Neural cell (in vitro differentiated cells): ENCODE measurements around the gene GRM4. TPM values are rescaled to one million over a fixed set of nuclear protein-coding genes. Genes with fewer than 3 reads are reported as not detected.
A peak's percentile ranks its signal among the peaks of the same experiment; 100 is the strongest.

Source experiments
- H2AFZ ChIP-seq: fragments of 200-600, 300-800 bp; sonication (generic), shearing (Covaris generic); 2 replicates; pipeline ENCODE4 v1.6.0; 2014; ENCODE audit warnings: low read depth, mild to moderate bottlenecking, antibody characterized with exemption, low read length, moderate library complexity
- H3F3A ChIP-seq: fragments of 200-600 bp; shearing (Covaris generic); 2 replicates; pipeline ENCODE4 v1.6.1; 2016; ENCODE audit warnings: mild to moderate bottlenecking, moderate library complexity, mixed read lengths, antibody characterized with exemption, low read length; ENCODE audit not compliant: insufficient read depth, poor library complexity, severe bottlenecking
- H3K27ac ChIP-seq: fragments of 200-600, 300-800 bp; sonication (generic), shearing (Covaris generic); 2 replicates; pipeline ENCODE4 v1.5.1; 2014; ENCODE audit warnings: mild to moderate bottlenecking, low read length, moderate library complexity
- H3K27me3 ChIP-seq: fragments of 300-800, 200-600 bp; sonication (generic), shearing (Covaris generic); 2 replicates; pipeline ENCODE4 v1.6.0; 2014; ENCODE audit warnings: mild to moderate bottlenecking, low read depth, low read length, moderate library complexity; ENCODE audit not compliant: insufficient read depth
- H3K36me3 ChIP-seq: fragments of 300-800, 200-600 bp; sonication (generic), shearing (Covaris generic); 2 replicates; pipeline ENCODE4 v1.5.1; 2014; ENCODE audit warnings: mild to moderate bottlenecking, antibody characterized with exemption, low read length, moderate library complexity; ENCODE audit not compliant: insufficient read depth
- H3K4me2 ChIP-seq: fragments of 300-800, 200-600 bp; sonication (generic), shearing (Covaris generic); 2 replicates; pipeline ENCODE4 v1.6.0; 2014; ENCODE audit warnings: mild to moderate bottlenecking, low read length
- H3K4me3 ChIP-seq: fragments of 300-800, 200-600 bp; sonication (generic), shearing (Covaris generic); 2 replicates; pipeline ENCODE4 v1.5.1; 2014; ENCODE audit warnings: mild to moderate bottlenecking, low read length, moderate library complexity
- H3K79me2 ChIP-seq: fragments of 200-600 bp; shearing (Covaris generic); replicated peaks from 2 replicates; pipeline ENCODE4 v1.6.0; 2014; ENCODE audit warnings: mild to moderate bottlenecking, low read length, moderate library complexity; ENCODE audit not compliant: insufficient read depth
- H3K9ac ChIP-seq: fragments of 300-800, 200-600 bp; sonication (generic), shearing (Covaris generic); 2 replicates; pipeline ENCODE4 v1.6.1; 2016; ENCODE audit warnings: mild to moderate bottlenecking, low read length, mixed read lengths
- H3K9me2 ChIP-seq: fragments of 200-600 bp; shearing (Covaris generic); 2 replicates; pipeline ENCODE4 v1.6.1; 2016; ENCODE audit warnings: mild to moderate bottlenecking, low read length, mixed read lengths; ENCODE audit not compliant: insufficient read depth
- H3K9me3 ChIP-seq: fragments of 200-600, 300-800 bp; sonication (generic), shearing (Covaris generic); 2 replicates; pipeline ENCODE4 v1.6.1; 2016; ENCODE audit warnings: mild to moderate bottlenecking, mixed run types, low read length, moderate library complexity, mixed read lengths
- H4K20me1 ChIP-seq: fragments of 200-600 bp; shearing (Covaris generic); 2 replicates; pipeline ENCODE4 v1.6.1; 2016; ENCODE audit warnings: mild to moderate bottlenecking, mixed run types; ENCODE audit not compliant: insufficient read depth
- EP300 ChIP-seq: fragments of 450-650 bp; conservative IDR thresholded peaks from 2 replicates; pipeline ENCODE4 v1.6.1; 2014; ENCODE audit warnings: antibody characterized with exemption, mild to moderate bottlenecking, moderate library complexity; ENCODE audit not compliant: poor library complexity, severe bottlenecking
- EZH2 ChIP-seq: fragments of 200-600, 300-800 bp; shearing (Covaris generic), sonication (generic); IDR thresholded peaks from 2 replicates; pipeline ENCODE4 v1.6.1; 2014; ENCODE audit warnings: antibody characterized with exemption, low read length, borderline replicate concordance, mild to moderate bottlenecking; ENCODE audit not compliant: insufficient read depth, poor library complexity, severe bottlenecking
- MXI1 ChIP-seq: fragments of 450-650 bp; conservative IDR thresholded peaks from 2 replicates; pipeline ENCODE4 v1.6.1; 2014; ENCODE audit warnings: antibody characterized with exemption, mild to moderate bottlenecking; ENCODE audit not compliant: poor library complexity, severe bottlenecking
- POLR2AphosphoS5 ChIP-seq: IDR thresholded peaks from 2 replicates; pipeline ENCODE4 v1.6.1; 2012
- RAD21 ChIP-seq: fragments of 450-650 bp; conservative IDR thresholded peaks from 2 replicates; pipeline ENCODE4 v1.6.1; 2014; ENCODE audit warnings: antibody characterized with exemption, mild to moderate bottlenecking, moderate library complexity
- SMC3 ChIP-seq: fragments of 450-650 bp; conservative IDR thresholded peaks from 2 replicates; pipeline ENCODE4 v1.6.1; 2014; ENCODE audit warnings: antibody characterized with exemption, mild to moderate bottlenecking, moderate library complexity; ENCODE audit not compliant: poor library complexity
- TAF1 ChIP-seq: IDR thresholded peaks from 2 replicates; pipeline ENCODE4 v1.6.1; 2012; ENCODE audit warnings: low read depth
- polyA plus RNA-seq: library from polyadenylated mRNA; depleted of rRNA; stranded (reverse); fragments of >200 nt; gene quantifications from 2 replicates; pipeline ENCODE4 v1.2.3, GENCODE V29; 2014
- TF ChIP-seq, protein P1 (sequence below): IDR thresholded peaks from 2 replicates; pipeline ENCODE4 v1.6.1; 2012; ENCODE audit warnings: borderline replicate concordance
- TF ChIP-seq, protein P2 (sequence below): fragments of 450-650 bp; IDR thresholded peaks from 2 replicates; pipeline ENCODE4 v1.5.1; 2014; ENCODE audit warnings: antibody characterized with exemption, mild to moderate bottlenecking, moderate library complexity; ENCODE audit not compliant: poor library complexity, severe bottlenecking

GRM4 gene
- polyA plus RNA-seq, 1 donor from 2014 or later = 2.1 TPM

DNA sequence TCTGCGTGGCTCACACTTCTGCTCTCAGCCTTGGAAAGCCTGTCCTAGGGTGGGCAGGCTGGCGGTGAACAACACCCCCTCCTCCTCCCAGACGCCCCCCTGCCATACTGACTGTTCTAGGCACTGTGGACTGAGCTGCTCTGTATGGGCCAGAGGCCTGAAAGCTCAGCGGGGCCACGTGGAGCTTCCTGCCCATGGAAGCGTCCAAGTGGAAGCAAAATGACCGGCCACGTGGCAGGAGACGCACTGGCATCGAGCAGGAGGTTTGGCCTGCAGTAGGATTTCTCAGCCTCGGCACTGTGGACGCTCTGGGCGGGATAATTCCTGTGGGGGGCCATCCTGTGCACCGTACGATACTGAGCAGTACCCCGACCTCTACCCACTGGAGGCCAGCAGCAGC, 88.7 kb downstream of the GRM4 start (continued):
- TF ChIP-seq, protein P1, sequence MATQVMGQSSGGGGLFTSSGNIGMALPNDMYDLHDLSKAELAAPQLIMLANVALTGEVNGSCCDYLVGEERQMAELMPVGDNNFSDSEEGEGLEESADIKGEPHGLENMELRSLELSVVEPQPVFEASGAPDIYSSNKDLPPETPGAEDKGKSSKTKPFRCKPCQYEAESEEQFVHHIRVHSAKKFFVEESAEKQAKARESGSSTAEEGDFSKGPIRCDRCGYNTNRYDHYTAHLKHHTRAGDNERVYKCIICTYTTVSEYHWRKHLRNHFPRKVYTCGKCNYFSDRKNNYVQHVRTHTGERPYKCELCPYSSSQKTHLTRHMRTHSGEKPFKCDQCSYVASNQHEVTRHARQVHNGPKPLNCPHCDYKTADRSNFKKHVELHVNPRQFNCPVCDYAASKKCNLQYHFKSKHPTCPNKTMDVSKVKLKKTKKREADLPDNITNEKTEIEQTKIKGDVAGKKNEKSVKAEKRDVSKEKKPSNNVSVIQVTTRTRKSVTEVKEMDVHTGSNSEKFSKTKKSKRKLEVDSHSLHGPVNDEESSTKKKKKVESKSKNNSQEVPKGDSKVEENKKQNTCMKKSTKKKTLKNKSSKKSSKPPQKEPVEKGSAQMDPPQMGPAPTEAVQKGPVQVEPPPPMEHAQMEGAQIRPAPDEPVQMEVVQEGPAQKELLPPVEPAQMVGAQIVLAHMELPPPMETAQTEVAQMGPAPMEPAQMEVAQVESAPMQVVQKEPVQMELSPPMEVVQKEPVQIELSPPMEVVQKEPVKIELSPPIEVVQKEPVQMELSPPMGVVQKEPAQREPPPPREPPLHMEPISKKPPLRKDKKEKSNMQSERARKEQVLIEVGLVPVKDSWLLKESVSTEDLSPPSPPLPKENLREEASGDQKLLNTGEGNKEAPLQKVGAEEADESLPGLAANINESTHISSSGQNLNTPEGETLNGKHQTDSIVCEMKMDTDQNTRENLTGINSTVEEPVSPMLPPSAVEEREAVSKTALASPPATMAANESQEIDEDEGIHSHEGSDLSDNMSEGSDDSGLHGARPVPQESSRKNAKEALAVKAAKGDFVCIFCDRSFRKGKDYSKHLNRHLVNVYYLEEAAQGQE = no peak

DNA sequence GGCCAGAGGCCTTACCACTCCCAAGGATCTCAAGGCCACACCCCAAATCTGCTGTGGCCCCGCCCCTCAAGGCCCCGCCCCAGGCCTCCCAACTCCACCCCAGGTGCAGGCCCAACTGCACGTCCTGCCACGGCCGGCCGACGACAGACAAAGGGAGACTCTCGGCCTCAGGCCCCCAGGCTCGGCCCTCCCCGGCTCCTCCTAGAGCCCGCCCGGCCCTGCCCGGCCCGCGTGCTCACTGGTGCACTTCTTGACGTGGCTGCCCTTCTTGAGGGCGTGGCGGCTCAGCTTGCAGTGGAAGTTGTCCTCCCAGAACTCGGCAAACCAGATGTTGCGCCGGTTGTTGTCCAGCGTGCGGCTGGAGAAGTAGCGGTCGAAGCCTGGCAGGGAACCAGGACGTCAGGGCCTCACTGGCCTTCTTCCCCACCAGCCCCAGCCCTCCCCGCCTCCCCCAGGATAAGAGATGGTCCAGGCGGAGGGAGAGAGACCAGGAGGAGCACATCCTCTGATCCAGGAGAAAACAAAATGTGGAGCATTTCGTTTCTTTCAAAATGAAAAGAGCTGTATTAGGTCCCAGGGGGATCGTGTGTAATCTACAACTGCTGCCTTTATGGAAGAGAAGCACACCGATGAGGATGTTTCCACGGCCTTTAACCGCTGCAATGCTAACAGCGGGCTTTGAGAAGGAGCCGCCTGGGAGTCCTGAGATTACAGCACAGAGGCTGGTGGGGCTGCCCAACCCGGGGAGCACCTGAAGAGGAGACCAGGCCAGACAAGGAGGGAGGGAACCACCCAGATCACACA, 89.4 kb downstream of the GRM4 start:
- H3K9me2 ChIP-seq = no peaks in the 10 kb centered on the region
- no peaks in the 10 kb centered on the region for H4K20me1 ChIP-seq
- peak overlapping the region; percentile 65 for H3K27ac ChIP-seq
- peak overlapping the region; percentile 48 for H3K9ac ChIP-seq
- H2AFZ ChIP-seq = no peak overlapping the region
- no peaks in the 10 kb centered on the region for H3F3A ChIP-seq
- no peak overlapping the region for H3K4me2 ChIP-seq
- no peaks in the 10 kb centered on the region for H3K36me3 ChIP-seq
- TF ChIP-seq POLR2AphosphoS5 (no peak), RAD21 (no peak), SMC3 (no peak), EZH2 (no peak), MXI1 (no peak), TAF1 (no peak), EP300 (no peak)
- TF ChIP-seq, protein P2, sequence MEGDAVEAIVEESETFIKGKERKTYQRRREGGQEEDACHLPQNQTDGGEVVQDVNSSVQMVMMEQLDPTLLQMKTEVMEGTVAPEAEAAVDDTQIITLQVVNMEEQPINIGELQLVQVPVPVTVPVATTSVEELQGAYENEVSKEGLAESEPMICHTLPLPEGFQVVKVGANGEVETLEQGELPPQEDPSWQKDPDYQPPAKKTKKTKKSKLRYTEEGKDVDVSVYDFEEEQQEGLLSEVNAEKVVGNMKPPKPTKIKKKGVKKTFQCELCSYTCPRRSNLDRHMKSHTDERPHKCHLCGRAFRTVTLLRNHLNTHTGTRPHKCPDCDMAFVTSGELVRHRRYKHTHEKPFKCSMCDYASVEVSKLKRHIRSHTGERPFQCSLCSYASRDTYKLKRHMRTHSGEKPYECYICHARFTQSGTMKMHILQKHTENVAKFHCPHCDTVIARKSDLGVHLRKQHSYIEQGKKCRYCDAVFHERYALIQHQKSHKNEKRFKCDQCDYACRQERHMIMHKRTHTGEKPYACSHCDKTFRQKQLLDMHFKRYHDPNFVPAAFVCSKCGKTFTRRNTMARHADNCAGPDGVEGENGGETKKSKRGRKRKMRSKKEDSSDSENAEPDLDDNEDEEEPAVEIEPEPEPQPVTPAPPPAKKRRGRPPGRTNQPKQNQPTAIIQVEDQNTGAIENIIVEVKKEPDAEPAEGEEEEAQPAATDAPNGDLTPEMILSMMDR = no peak
- TF ChIP-seq, protein P1 = no peak
- no peaks in the 10 kb centered on the region for H3K79me2 ChIP-seq
- no peaks in the 10 kb centered on the region for H3K9me3 ChIP-seq
- H3K27me3 ChIP-seq = no peaks in the 10 kb centered on the region
- peak overlapping the region; percentile 34 for H3K4me3 ChIP-seq
